HepG2 (cell line): ENCODE measurements around the gene ITIH2. TPM values are rescaled to one million over a fixed set of nuclear protein-coding genes. Genes with fewer than 3 reads are reported as not detected.

ENCODE experiments used
- ATAD3A ChIP-seq: sonication (generic); formaldehyde crosslinking; IDR thresholded peaks from 2 replicates; pipeline ENCODE4 v1.4.0; 2020; ENCODE audit warnings: missing genetic modification reagents
- GATA4 ChIP-seq: sonication (generic); IDR thresholded peaks from 2 replicates; pipeline ENCODE4 v1.6.1; 2016; ENCODE audit warnings: antibody characterized with exemption, low read depth, borderline replicate concordance
- HMG20A ChIP-seq: IDR thresholded peaks from 2 replicates; pipeline ENCODE4 v1.6.1; 2016; ENCODE audit warnings: borderline replicate concordance
- ISL2 ChIP-seq: sonication (generic); formaldehyde crosslinking; IDR thresholded peaks from 2 replicates; pipeline ENCODE4 v1.5.0; 2020; ENCODE audit warnings: missing genetic modification reagents
- MAFF ChIP-seq: IDR thresholded peaks from 2 replicates; pipeline ENCODE4 v1.6.1; 2011; ENCODE audit warnings: low read depth, low read length, improper control_type of control experiment
- RBM39 ChIP-seq: fragments of 200-400 bp; formaldehyde crosslinking; IDR thresholded peaks from one replicate; pipeline ENCODE4 v1.6.1; 2018; ENCODE audit warnings: antibody characterized with exemption, mild to moderate bottlenecking, low read depth, low read length; ENCODE audit not compliant: poor library complexity, severe bottlenecking
- SMARCC2 ChIP-seq: fragments of 450-650 bp; IDR thresholded peaks from 2 replicates; pipeline ENCODE4 v1.6.1; 2017; ENCODE audit warnings: antibody characterized with exemption, mild to moderate bottlenecking
- SOX6 ChIP-seq, 2 experiments: fragments of 450-650 bp in 1 of 2; sonication (generic) in 1 of 2; formaldehyde crosslinking in 1 of 2; IDR thresholded peaks; 2 replicates each; pipeline versions ENCODE4 v1.4.0 to v1.6.1; 2017 to 2020; ENCODE audit warnings: antibody characterized with exemption in 1 of 2, mild to moderate bottlenecking in 1 of 2, missing genetic modification reagents in 1 of 2
- SPEN ChIP-seq: sonication (generic); formaldehyde crosslinking; IDR thresholded peaks from 2 replicates; pipeline ENCODE4 v1.5.1; 2020; ENCODE audit warnings: low read depth, mild to moderate bottlenecking, missing genetic modification reagents
- ZBTB20 ChIP-seq: sonication (generic); formaldehyde crosslinking; IDR thresholded peaks from 2 replicates; pipeline ENCODE4 v1.8.1; 2023; ENCODE audit warnings: missing genetic modification reagents, low read depth, mild to moderate bottlenecking, borderline replicate concordance
- ZKSCAN8 ChIP-seq: IDR thresholded peaks from 2 replicates; pipeline ENCODE4 v1.6.1; 2016; ENCODE audit warnings: borderline replicate concordance, missing genetic modification reagents, missing compliant biosample characterization
- ZNF34 ChIP-seq: sonication (generic); formaldehyde crosslinking; IDR thresholded peaks from 2 replicates; pipeline ENCODE4 v1.4.0; 2020; ENCODE audit warnings: mild to moderate bottlenecking, missing genetic modification reagents, borderline replicate concordance
- ZNF549 ChIP-seq: sonication (generic); formaldehyde crosslinking; IDR thresholded peaks from 2 replicates; pipeline ENCODE4 v1.5.0; 2020; ENCODE audit warnings: missing genetic modification reagents
- polyA plus RNA-seq, 8 experiments: library from polyadenylated mRNA; depleted of rRNA in 3 of 8; stranded (reverse) in 7 of 8; unstranded in 1 of 8; fragments of >200 nt; fragmentation: Illumina TruSeq in 4 of 8; extraction: Trizol in 4 of 8; gene quantifications; 2 replicates each; pipeline versions ENCODE4 v1.2.1 to v1.2.3, GENCODE V29; 2011 to 2016; ENCODE audit warnings: low read depth in 4 of 8, missing spikeins in 1 of 8, mixed read lengths in 1 of 8; ENCODE audit not compliant: insufficient read depth in 1 of 8
- total RNA-seq, 5 experiments: library from RNA; depleted of rRNA; stranded (reverse); fragments of >200 nt; fragmentation: Illumina TruSeq; extraction: Trizol; gene quantifications; 2 replicates each; pipeline ENCODE4 v1.2.3, GENCODE V29; 2016; ENCODE audit warnings: low read depth in 1 of 5
- TF ChIP-seq, protein P1 (sequence below): sonication (generic); formaldehyde crosslinking; conservative IDR thresholded peaks from 2 replicates; pipeline ENCODE4 v1.8.0; 2022; ENCODE audit warnings: missing genetic modification reagents
- TF ChIP-seq, protein P2 (sequence below): sonication (generic); formaldehyde crosslinking; IDR thresholded peaks from 2 replicates; pipeline ENCODE4 v1.5.0; 2020; ENCODE audit warnings: mild to moderate bottlenecking, missing genetic modification reagents, borderline replicate concordance
- TF ChIP-seq, protein P3 (sequence below): sonication (generic); formaldehyde crosslinking; IDR thresholded peaks from 2 replicates; pipeline ENCODE4 v1.8.0; 2022; ENCODE audit warnings: mild to moderate bottlenecking, missing genetic modification reagents; ENCODE audit not compliant: insufficient replicate concordance
- TF ChIP-seq, protein P4 (sequence below): sonication (generic); formaldehyde crosslinking; IDR thresholded peaks from 2 replicates; pipeline ENCODE4 v1.4.0; 2020; ENCODE audit warnings: missing genetic modification reagents, mild to moderate bottlenecking, borderline replicate concordance

Gene ITIH2
- total and polyA plus RNA-seq, 2 of the 13 experiments (the other 11 are each of a cell fraction or from before 2014, with no cell fraction given), result 1,197 to 1,427 TPM

DNA sequence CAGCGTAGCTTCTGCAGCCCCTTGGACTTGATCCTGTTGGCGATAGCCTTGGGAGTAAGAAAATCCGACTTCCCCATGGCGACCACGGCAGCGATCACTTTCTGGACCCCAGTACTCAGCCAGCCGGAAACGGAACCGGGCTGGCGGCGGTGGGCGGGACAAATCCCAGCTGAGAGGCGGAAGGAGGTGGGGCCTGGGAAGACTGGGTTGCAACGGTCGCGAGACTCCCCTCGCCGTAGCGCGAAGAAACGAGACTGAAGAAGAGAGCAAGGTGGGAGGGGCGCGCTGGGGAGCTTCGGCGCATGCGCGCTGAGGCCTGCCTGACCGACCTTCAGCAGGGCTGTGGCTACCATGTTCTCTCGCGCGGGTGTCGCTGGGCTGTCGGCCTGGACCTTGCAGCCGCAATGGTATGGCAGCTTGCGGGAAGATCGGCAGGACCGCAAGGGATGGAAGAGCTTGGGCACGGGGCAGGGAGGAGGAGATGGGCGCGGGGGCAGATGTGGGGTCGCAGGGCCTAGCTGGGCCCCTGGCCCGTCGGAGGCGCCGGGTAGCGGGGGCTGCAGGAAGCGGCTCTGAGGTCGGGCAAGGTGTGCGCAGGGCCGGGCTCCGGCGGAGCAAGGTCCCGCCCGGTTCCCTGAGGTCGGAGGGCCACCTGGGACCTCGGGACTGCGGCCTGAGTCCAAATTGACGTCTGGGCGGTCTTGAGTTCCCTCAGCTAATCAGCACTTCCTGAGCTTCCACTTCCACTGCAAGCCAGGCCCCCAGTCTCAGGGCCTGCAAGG lies 84.9 kb downstream of the ITIH2 start, which contains the start of the genes ATP5F1C and KIN (continued):
- TF ChIP-seq ZNF34 (CRISPR knock-in tag) (no peak), ZNF549 (CRISPR knock-in tag) (no peak), ZKSCAN8 (CRISPR knock-in tag) (peak; percentile 54; the same call in 1 of the 2 replicates), HMG20A (CRISPR knock-in tag) (no peak), SPEN (CRISPR knock-in tag) (peak; percentile 93; the same call in 1 of the 2 replicates), ATAD3A (CRISPR knock-in tag) (no peak), ISL2 (CRISPR knock-in tag) (peak; percentile 36; the same call in 1 of the 2 replicates), RBM39 (peak; percentile 59), SOX6 (IDR thresholded peaks at IDR 0.05) (no peak), SOX6 (CRISPR knock-in tag; IDR thresholded peaks at IDR 0.05) (peak; percentile 63), ZBTB20 (CRISPR knock-in tag) (peak; percentile 57; the same call in 1 of the 2 replicates), SMARCC2 (no peak), GATA4 (0 out of 2 replicates have a peak, but pooled peaks have one; percentile 41), MAFF (no peak)
- TF ChIP-seq, protein P1, sequence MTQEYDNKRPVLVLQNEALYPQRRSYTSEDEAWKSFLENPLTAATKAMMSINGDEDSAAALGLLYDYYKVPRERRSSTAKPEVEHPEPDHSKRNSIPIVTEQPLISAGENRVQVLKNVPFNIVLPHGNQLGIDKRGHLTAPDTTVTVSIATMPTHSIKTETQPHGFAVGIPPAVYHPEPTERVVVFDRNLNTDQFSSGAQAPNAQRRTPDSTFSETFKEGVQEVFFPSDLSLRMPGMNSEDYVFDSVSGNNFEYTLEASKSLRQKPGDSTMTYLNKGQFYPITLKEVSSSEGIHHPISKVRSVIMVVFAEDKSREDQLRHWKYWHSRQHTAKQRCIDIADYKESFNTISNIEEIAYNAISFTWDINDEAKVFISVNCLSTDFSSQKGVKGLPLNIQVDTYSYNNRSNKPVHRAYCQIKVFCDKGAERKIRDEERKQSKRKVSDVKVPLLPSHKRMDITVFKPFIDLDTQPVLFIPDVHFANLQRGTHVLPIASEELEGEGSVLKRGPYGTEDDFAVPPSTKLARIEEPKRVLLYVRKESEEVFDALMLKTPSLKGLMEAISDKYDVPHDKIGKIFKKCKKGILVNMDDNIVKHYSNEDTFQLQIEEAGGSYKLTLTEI (CRISPR knock-in tag), result no peak
- TF ChIP-seq, protein P2, sequence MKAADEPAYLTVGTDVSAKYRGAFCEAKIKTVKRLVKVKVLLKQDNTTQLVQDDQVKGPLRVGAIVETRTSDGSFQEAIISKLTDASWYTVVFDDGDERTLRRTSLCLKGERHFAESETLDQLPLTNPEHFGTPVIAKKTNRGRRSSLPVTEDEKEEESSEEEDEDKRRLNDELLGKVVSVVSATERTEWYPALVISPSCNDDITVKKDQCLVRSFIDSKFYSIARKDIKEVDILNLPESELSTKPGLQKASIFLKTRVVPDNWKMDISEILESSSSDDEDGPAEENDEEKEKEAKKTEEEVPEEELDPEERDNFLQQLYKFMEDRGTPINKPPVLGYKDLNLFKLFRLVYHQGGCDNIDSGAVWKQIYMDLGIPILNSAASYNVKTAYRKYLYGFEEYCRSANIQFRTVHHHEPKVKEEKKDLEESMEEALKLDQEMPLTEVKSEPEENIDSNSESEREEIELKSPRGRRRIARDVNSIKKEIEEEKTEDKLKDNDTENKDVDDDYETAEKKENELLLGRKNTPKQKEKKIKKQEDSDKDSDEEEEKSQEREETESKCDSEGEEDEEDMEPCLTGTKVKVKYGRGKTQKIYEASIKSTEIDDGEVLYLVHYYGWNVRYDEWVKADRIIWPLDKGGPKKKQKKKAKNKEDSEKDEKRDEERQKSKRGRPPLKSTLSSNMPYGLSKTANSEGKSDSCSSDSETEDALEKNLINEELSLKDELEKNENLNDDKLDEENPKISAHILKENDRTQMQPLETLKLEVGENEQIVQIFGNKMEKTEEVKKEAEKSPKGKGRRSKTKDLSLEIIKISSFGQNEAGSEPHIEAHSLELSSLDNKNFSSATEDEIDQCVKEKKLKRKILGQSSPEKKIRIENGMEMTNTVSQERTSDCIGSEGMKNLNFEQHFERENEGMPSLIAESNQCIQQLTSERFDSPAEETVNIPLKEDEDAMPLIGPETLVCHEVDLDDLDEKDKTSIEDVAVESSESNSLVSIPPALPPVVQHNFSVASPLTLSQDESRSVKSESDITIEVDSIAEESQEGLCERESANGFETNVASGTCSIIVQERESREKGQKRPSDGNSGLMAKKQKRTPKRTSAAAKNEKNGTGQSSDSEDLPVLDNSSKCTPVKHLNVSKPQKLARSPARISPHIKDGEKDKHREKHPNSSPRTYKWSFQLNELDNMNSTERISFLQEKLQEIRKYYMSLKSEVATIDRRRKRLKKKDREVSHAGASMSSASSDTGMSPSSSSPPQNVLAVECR (CRISPR knock-in tag), result peak; percentile 83
- TF ChIP-seq, protein P3, sequence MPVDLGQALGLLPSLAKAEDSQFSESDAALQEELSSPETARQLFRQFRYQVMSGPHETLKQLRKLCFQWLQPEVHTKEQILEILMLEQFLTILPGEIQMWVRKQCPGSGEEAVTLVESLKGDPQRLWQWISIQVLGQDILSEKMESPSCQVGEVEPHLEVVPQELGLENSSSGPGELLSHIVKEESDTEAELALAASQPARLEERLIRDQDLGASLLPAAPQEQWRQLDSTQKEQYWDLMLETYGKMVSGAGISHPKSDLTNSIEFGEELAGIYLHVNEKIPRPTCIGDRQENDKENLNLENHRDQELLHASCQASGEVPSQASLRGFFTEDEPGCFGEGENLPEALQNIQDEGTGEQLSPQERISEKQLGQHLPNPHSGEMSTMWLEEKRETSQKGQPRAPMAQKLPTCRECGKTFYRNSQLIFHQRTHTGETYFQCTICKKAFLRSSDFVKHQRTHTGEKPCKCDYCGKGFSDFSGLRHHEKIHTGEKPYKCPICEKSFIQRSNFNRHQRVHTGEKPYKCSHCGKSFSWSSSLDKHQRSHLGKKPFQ (CRISPR knock-in tag), result no peak
- TF ChIP-seq, protein P4, sequence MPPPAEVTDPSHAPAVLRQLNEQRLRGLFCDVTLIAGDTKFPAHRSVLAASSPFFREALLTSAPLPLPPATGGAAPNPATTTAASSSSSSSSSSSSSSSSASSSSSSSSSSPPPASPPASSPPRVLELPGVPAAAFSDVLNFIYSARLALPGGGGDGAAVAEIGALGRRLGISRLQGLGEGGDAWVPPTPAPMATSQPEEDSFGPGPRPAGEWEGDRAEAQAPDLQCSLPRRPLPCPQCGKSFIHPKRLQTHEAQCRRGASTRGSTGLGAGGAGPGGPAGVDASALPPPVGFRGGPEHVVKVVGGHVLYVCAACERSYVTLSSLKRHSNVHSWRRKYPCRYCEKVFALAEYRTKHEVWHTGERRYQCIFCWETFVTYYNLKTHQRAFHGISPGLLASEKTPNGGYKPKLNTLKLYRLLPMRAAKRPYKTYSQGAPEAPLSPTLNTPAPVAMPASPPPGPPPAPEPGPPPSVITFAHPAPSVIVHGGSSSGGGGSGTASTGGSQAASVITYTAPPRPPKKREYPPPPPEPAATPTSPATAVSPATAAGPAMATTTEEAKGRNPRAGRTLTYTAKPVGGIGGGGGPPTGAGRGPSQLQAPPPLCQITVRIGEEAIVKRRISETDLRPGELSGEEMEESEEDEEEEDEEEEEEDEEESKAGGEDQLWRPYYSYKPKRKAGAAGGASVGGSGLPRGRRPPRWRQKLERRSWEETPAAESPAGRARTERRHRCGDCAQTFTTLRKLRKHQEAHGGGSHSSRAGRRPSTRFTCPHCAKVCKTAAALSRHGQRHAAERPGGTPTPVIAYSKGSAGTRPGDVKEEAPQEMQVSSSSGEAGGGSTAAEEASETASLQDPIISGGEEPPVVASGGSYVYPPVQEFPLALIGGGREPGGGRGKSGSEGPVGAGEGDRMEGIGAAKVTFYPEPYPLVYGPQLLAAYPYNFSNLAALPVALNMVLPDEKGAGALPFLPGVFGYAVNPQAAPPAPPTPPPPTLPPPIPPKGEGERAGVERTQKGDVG (CRISPR knock-in tag), result 0 out of 2 replicates have a peak, but pooled peaks have one; percentile 36
